Stimulated activated CD8-positive, alpha-beta memory T cell treated with anti-CD3 and anti-CD28 coated beads, Interleukin-7, amount 100 ng/mL, for 24 hours (primary cell): ENCODE results near the gene TPP1.
A peak's percentile ranks its signal among the peaks of the same experiment; 100 is the strongest.

Experiments used
- DNase-seq: peaks from one replicate; pipeline ENCODE4 v3.0.0-alpha.2; 2020; ENCODE audit warnings: low read depth

The TPP1 gene

GRCh38 chr11:6611092-6611962, 7.9 kb downstream of the TPP1 start:
- DNase-seq = no peak

GRCh38 chr11:6610591-6610990, 8.6 kb downstream of the TPP1 start:
- no peak for DNase-seq

- DNase-seq = no peak
Measured at GRCh38 chr11:6609502-6610015, 9.7 kb downstream of the TPP1 start.

GRCh38 chr11:6608726-6609501, 10.3 kb downstream of the TPP1 start:
- no peak for DNase-seq

- DNase-seq = no peak
Measured at GRCh38 chr11:6608011-6608410, 11.2 kb downstream of the TPP1 start.

GRCh38 chr11:6607190-6607795, 11.9 kb downstream of the TPP1 start:
- DNase-seq = no peak

- no peak for DNase-seq
Measured at GRCh38 chr11:6606471-6607189, 12.6 kb downstream of the TPP1 start.

GRCh38 chr11:6604790-6605189, 14.4 kb downstream of the TPP1 start:
- DNase-seq = no peak

GRCh38 chr11:6604081-6604626, 15.1 kb downstream of the TPP1 start:
- DNase-seq = no peak

- DNase-seq = peak; percentile 67
Measured at GRCh38 chr11:6603287-6604080, 15.7 kb downstream of the TPP1 start, which contains the start of the genes ILK and RRP8. ILK (plus strand) TSS chr11:6603774; CDS start chr11:6604272, 498 bp downstream. RRP8 (minus strand) TSS chr11:6603616; CDS start chr11:6603502, 114 bp downstream.

GRCh38 chr11:6602096-6602940, 16.9 kb downstream of the TPP1 start:
- DNase-seq = no peak

GRCh38 chr11:6601041-6601461, 18.2 kb downstream of the TPP1 start:
- DNase-seq = no peak

GRCh38 chr11:6599881-6600390, 19.3 kb downstream of the TPP1 start:
- DNase-seq = no peak

- DNase-seq = no peak
Measured at GRCh38 chr11:6599449-6599848, 19.8 kb downstream of the TPP1 start.

- DNase-seq = no peak
Measured at GRCh38 chr11:6598555-6598954, 20.7 kb downstream of the TPP1 start.

- DNase-seq = no peak
Measured at GRCh38 chr11:6596239-6596877, 22.9 kb downstream of the TPP1 start.

- DNase-seq = no peak
Measured at GRCh38 chr11:6594142-6594768, 25.0 kb downstream of the TPP1 start.

- DNase-seq = no peak
Measured at GRCh38 chr11:6588018-6588417, 31.2 kb downstream of the TPP1 start.
